Muscle of leg (tissue), 11 donors: ENCODE data around the gene DLG5. TPM values are rescaled to one million over a fixed set of nuclear protein-coding genes. Genes with fewer than 3 reads are reported as not detected.

Source experiments
- DNase-seq: peaks from one replicate; pipeline ENCODE4 v3.0.0; 2013
- H3K27ac ChIP-seq: one replicate; pipeline ENCODE4 v1.5.1; 2013; ENCODE audit warnings: mild to moderate bottlenecking, low read length, control low read depth
- H3K27me3 ChIP-seq: one replicate; pipeline ENCODE4 v1.6.1; 2013; ENCODE audit warnings: low read length; ENCODE audit not compliant: control insufficient read depth, insufficient read depth
- H3K36me3 ChIP-seq: one replicate; pipeline ENCODE4 v1.6.1; 2013; ENCODE audit warnings: low read length; ENCODE audit not compliant: control insufficient read depth, insufficient read depth
- H3K4me1 ChIP-seq: one replicate; pipeline ENCODE4 v1.6.1; 2013; ENCODE audit warnings: low read length; ENCODE audit not compliant: control insufficient read depth, insufficient read depth
- H3K4me3 ChIP-seq: one replicate; pipeline ENCODE4 v1.5.1; 2013; ENCODE audit warnings: low read length, control low read depth
- H3K9me3 ChIP-seq: replicated peaks from 2 replicates; pipeline ENCODE4 v1.6.1; 2013; ENCODE audit warnings: low read depth, low read length; ENCODE audit not compliant: control insufficient read depth
- WGBS: methylation state at CpG from one replicate; pipeline ENCODE4 v1.1.5; 2013; ENCODE audit warnings: missing lambda C conversion rate; ENCODE audit not compliant: insufficient coverage; 5-methylcytosine and 5-hydroxymethylcytosine counted together
- polyA plus RNA-seq, 8 donors: library from polyadenylated mRNA; unstranded; fragments of 120-200 nt; gene quantifications; one replicate each; pipeline versions ENCODE4 v1.2.1 to v1.2.3, GENCODE V29; 2013; ENCODE audit warnings: inconsistent platforms in 1 of 8, low replicate concordance in 1 of 8; ENCODE audit not compliant: insufficient read length in 8 of 8, insufficient read depth in 1 of 8
- total RNA-seq: library from RNA; stranded (reverse); fragments of 120-200 nt; gene quantifications from one replicate; pipeline ENCODE4 v1.2.4, GENCODE V29; 2013

Gene DLG5
- total and polyA plus RNA-seq, 9 donors = 12.9 to 34.7 (median 24.8) TPM

GRCh38 chr10:77927402-77928246 lies 1.1 kb upstream of the DLG5 start:
- H3K36me3 ChIP-seq = no peaks in the 10 kb centered on the region
- no peaks in the 10 kb centered on the region for H3K9me3 ChIP-seq
- H3K27me3 ChIP-seq = peaks cover 14% of the 10 kb centered on the region
- DNase-seq = peak; percentile 51
- H3K4me1 ChIP-seq = peaks cover 24% of the 10 kb centered on the region
- H3K4me3 ChIP-seq = peak overlapping the region; percentile 44
- 0% methylated on average over 6 of the region's 20 CpGs for WGBS
- peak overlapping the region; percentile 29 for H3K27ac ChIP-seq

DNA sequence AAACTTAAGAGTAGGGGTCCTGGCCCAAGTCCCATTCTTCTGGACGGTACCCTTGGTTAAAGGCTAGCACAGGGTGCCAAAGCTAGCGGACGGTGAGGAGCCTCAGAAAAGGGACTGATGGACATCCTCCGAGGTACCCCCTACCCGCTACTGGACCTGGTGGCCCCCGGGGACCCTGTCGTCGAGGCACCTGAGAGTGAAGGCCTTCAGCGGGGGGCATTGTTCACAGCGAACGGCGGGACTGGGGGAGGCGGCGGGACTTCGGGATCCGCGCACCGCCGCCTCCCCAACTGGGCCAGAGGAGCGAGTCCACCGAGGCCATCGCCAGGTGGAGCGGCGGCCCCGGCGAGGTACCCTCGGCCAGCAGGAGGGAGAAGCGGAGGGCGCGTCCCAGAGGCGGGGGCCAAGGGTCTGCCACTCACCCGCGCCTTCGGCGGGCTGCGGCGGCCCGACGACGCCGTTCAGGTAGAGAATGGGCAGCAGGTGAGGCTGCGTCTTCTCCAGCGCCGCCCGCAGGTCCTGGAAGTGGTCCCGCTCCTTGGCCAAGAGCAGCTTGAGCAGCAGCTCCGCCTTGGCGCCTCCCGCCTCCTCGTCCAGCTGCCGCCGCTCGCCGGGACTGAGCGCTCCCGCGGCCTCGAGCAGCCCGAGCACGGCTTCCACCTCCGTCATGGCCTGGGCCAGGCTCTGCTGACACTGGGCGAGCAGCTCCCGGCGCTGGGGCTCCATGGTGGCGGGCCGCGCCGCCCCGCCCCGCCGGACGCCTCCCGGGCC lies 575 bp downstream of the DLG5 start:
- Histone ChIP-seq H3K4me3 (peak overlapping the region; percentile 62), H3K27ac (peak overlapping the region; percentile 69), H3K27me3 (peaks cover 11% of the 10 kb centered on the region), H3K4me1 (peaks cover 24% of the 10 kb centered on the region), H3K36me3 (peaks cover 5% of the 10 kb centered on the region), H3K9me3 (no peaks in the 10 kb centered on the region)
- peak; percentile 63 for DNase-seq
- under 1% methylated on average over 73 of the region's 73 CpGs for WGBS

DNA sequence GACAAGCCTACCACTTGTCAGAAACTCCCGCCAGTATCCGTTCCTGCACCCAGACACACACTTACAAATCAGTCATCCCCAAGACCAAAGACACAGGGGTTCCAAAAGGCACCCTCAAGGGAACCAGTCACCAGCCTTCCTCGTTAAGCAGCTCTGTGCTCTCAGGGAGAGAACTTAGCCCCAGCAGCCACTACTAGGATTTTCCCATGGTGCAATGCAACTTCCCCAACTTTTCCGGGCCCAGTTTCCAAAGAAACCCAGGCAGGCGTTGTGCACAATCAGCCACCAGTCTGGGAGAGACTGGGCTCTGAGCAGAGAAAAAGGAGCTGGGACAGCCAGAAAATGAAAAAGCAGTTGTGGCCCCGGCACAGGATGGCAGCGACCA lies 1.2 kb downstream of the DLG5 start:
- WGBS = 3% methylated on average over 6 of the region's 7 CpGs
- Histone ChIP-seq H3K27ac (peak overlapping the region; percentile 69), H3K36me3 (peaks cover 5% of the 10 kb centered on the region), H3K4me3 (peak overlapping the region; percentile 62), H3K27me3 (peaks cover 11% of the 10 kb centered on the region), H3K4me1 (peaks cover 24% of the 10 kb centered on the region), H3K9me3 (no peaks in the 10 kb centered on the region)
- peak; percentile 78 for DNase-seq

- Histone ChIP-seq H3K4me1 (peaks cover 29% of the 10 kb centered on the region), H3K27ac (no peak overlapping the region), H3K4me3 (no peak overlapping the region), H3K27me3 (peaks cover 11% of the 10 kb centered on the region), H3K36me3 (peaks cover 5% of the 10 kb centered on the region), H3K9me3 (no peaks in the 10 kb centered on the region)
- WGBS = 90% methylated on average over 2 of the region's 8 CpGs
- no peak for DNase-seq
These were observed 3.9 kb downstream of the DLG5 start for GRCh38 chr10:77922566-77923179.

- H3K36me3 ChIP-seq = peaks cover 5% of the 10 kb centered on the region
- H3K9me3 ChIP-seq = no peaks in the 10 kb centered on the region
- no peak overlapping the region for H3K4me3 ChIP-seq
- 95% methylated on average over 4 of the region's 5 CpGs for WGBS
- peaks cover 23% of the 10 kb centered on the region for H3K4me1 ChIP-seq
- DNase-seq = no peak
- H3K27me3 ChIP-seq = peaks cover 5% of the 10 kb centered on the region
- no peak overlapping the region for H3K27ac ChIP-seq
These were observed 4.5 kb downstream of the DLG5 start for GRCh38 chr10:77922055-77922454.

GRCh38 chr10:77921395-77921794 lies 5.2 kb downstream of the DLG5 start:
- H3K27me3 ChIP-seq = peaks cover 5% of the 10 kb centered on the region
- H3K36me3 ChIP-seq = peaks cover 5% of the 10 kb centered on the region
- 64% methylated on average over 3 of the region's 7 CpGs for WGBS
- no peak overlapping the region for H3K4me3 ChIP-seq
- no peak for DNase-seq
- H3K27ac ChIP-seq = no peak overlapping the region
- peaks cover 23% of the 10 kb centered on the region for H3K4me1 ChIP-seq
- no peaks in the 10 kb centered on the region for H3K9me3 ChIP-seq

- Histone ChIP-seq H3K36me3 (peaks cover 5% of the 10 kb centered on the region), H3K9me3 (no peaks in the 10 kb centered on the region), H3K27ac (no peak overlapping the region), H3K4me1 (peaks cover 18% of the 10 kb centered on the region), H3K4me3 (no peak overlapping the region), H3K27me3 (peaks cover 2% of the 10 kb centered on the region)
- no CpG with 5 or more reads among the region's 4 CpGs for WGBS
- no peak for DNase-seq
These were observed 6.1 kb downstream of the DLG5 start for GRCh38 chr10:77920495-77920894.

DNA sequence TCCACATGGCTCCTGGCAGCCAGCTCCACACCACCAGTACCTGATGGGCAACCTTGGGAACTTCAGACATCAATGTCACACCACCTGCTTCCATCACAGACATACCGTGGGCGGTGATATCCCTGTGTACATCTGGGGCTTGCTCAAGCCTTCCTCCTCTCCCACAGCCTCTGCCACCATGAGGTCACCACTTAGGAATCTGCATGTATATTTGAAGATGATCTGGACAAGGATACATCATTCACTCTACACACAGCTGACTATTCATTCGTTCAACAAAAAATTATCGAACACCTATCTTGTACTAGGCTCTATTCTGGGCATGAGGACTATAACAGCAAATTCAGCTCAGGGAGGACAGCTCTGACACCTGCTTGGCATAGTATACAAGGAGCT lies 6.8 kb downstream of the DLG5 start:
- Histone ChIP-seq H3K27me3 (no peaks in the 10 kb centered on the region), H3K4me1 (peaks cover 12% of the 10 kb centered on the region), H3K27ac (no peak overlapping the region), H3K36me3 (peaks cover 5% of the 10 kb centered on the region), H3K4me3 (no peak overlapping the region), H3K9me3 (no peaks in the 10 kb centered on the region)
- no peak for DNase-seq
- 38% methylated on average over 2 of the region's 4 CpGs for WGBS

- Histone ChIP-seq H3K4me1 (peaks cover 6% of the 10 kb centered on the region), H3K27me3 (no peaks in the 10 kb centered on the region), H3K9me3 (no peaks in the 10 kb centered on the region), H3K36me3 (no peaks in the 10 kb centered on the region), H3K4me3 (no peak overlapping the region), H3K27ac (no peak overlapping the region)
- 82% methylated on average over 3 of the region's 10 CpGs for WGBS
- DNase-seq = no peak
These were observed 11.0 kb downstream of the DLG5 start for GRCh38 chr10:77915319-77916105.
